Central memory CD4-positive, alpha-beta T cell (primary cell): ENCODE results near the gene BPIFA1.

Experiments
- DNase-seq: peaks from one replicate; pipeline ENCODE4 v3.0.0; 2022

The BPIFA1 gene

GRCh38 chr20:33279261-33279910, 43.6 kb downstream of the BPIFA1 start:
- DNase-seq, result no peak

GRCh38 chr20:33280000-33280680, 44.3 kb downstream of the BPIFA1 start:
- no peak for DNase-seq

GRCh38 chr20:33280775-33281174, 45.0 kb downstream of the BPIFA1 start:
- DNase-seq, result no peak

GRCh38 chr20:33281550-33282146, 45.9 kb downstream of the BPIFA1 start:
- no peak for DNase-seq

- DNase-seq, result no peak
These were observed 46.6 kb downstream of the BPIFA1 start for GRCh38 chr20:33282196-33282934.

- no peak for DNase-seq
These were observed 47.3 kb downstream of the BPIFA1 start, which contains the start of gene BPIFB1 for GRCh38 chr20:33282991-33283555. BPIFB1 (plus strand) TSS chr20:33283214; CDS start chr20:33286074, 2,860 bp downstream.

- no peak for DNase-seq
These were observed 48.5 kb downstream of the BPIFA1 start for GRCh38 chr20:33284284-33284683.

GRCh38 chr20:33284937-33285336, 49.1 kb downstream of the BPIFA1 start:
- DNase-seq, result no peak

- DNase-seq, result no peak
These were observed 50.2 kb downstream of the BPIFA1 start for GRCh38 chr20:33285861-33286495.

- DNase-seq, result no peak
These were observed 52.1 kb downstream of the BPIFA1 start for GRCh38 chr20:33287884-33288283.

- DNase-seq, result no peak
These were observed 55.1 kb downstream of the BPIFA1 start for GRCh38 chr20:33290852-33291251.

- DNase-seq, result no peak
These were observed 55.6 kb downstream of the BPIFA1 start for GRCh38 chr20:33291416-33291815.

GRCh38 chr20:33291830-33292355, 56.1 kb downstream of the BPIFA1 start:
- peak; percentile 51 for DNase-seq
